GM12878 (cell line): ENCODE measurements around the gene NFASC. TPM values are rescaled to one million over a fixed set of nuclear protein-coding genes. Genes with fewer than 3 reads are reported as not detected.

ENCODE experiments used
- BCL11A ChIP-seq: IDR thresholded peaks from 2 replicates; pipeline ENCODE4 v1.6.1; 2011; ENCODE audit warnings: low read depth, low read length
- CBFB ChIP-seq: IDR thresholded peaks from 2 replicates; pipeline ENCODE4 v1.6.1; 2016; ENCODE audit warnings: antibody characterized with exemption, low read depth
- GABPA ChIP-seq: IDR thresholded peaks from 2 replicates; pipeline ENCODE4 v1.6.1; 2014; ENCODE audit warnings: antibody characterized with exemption, low read depth, mild to moderate bottlenecking, inconsistent platforms
- MAX ChIP-seq: IDR thresholded peaks from 2 replicates; pipeline ENCODE4 v1.6.1; 2012; ENCODE audit warnings: low read depth, low read length, improper control_type of control experiment
- MLLT1 ChIP-seq: fragments of 450-650 bp; IDR thresholded peaks from 2 replicates; pipeline ENCODE4 v1.6.1; 2016; ENCODE audit warnings: mild to moderate bottlenecking
- SMC3 ChIP-seq: IDR thresholded peaks from 2 replicates; pipeline ENCODE4 v1.6.1; 2011; ENCODE audit warnings: low read length, improper control_type of control experiment, borderline replicate concordance
- TAF1 ChIP-seq: IDR thresholded peaks from 2 replicates; pipeline ENCODE4 v1.6.1; 2011; ENCODE audit warnings: mild to moderate bottlenecking, low read depth, low read length, borderline replicate concordance
- TCF3 ChIP-seq: IDR thresholded peaks from 2 replicates; pipeline ENCODE4 v1.6.1; 2012; ENCODE audit warnings: low read depth, mild to moderate bottlenecking, low read length, borderline replicate concordance; ENCODE audit not compliant: insufficient read depth
- ZBTB40 ChIP-seq: fragments of 450-650 bp; IDR thresholded peaks from 2 replicates; pipeline ENCODE4 v1.6.1; 2016; ENCODE audit warnings: mild to moderate bottlenecking, moderate library complexity, borderline replicate concordance
- polyA plus RNA-seq, 11 experiments: library from polyadenylated mRNA; depleted of rRNA in 4 of 11; unstranded in 6 of 11; stranded (reverse) in 5 of 11; fragments of >200 nt; fragmentation: Nextera tagmentation in 4 of 11; fragmentation: Illumina TruSeq in 1 of 11; extraction: Ambion mirVana in 4 of 11; extraction: Trizol in 1 of 11; gene quantifications; 1 replicate in 1 of 11; 2 replicates in 10 of 11; pipeline versions ENCODE4 v1.2.1 to v1.2.3, GENCODE V29; 2011 to 2016; ENCODE audit warnings: inconsistent platforms in 2 of 11, missing spikeins in 2 of 11, low read depth in 1 of 11
- total RNA-seq, 4 experiments: library from RNA; depleted of rRNA in 3 of 4; stranded (reverse); fragments of >200 nt in 3 of 4; fragmentation: Illumina TruSeq in 1 of 4; extraction: Trizol in 1 of 4; gene quantifications; 2 replicates each; pipeline versions ENCODE4 v1.2.1 to v1.2.3, GENCODE V29; 2013 to 2021

NFASC gene
- total and polyA plus RNA-seq, 10 of the 15 experiments (the other 5 are each of a cell fraction or from before 2014, with no cell fraction given), result 0.04 to 0.31 (median 0.12) TPM; not detected in 4

GRCh38 chr1:204925701-204926100, 55.0 kb downstream of the NFASC start (continued):
- TF ChIP-seq ZBTB40 (no peak), BCL11A (no peak), MLLT1 (no peak), MAX (no peak), CBFB (no peak), TAF1 (no peak), TCF3 (no peak), GABPA (no peak), SMC3 (no peak)
